ENCODE measurements around the gene CLEC4G.

DNA sequence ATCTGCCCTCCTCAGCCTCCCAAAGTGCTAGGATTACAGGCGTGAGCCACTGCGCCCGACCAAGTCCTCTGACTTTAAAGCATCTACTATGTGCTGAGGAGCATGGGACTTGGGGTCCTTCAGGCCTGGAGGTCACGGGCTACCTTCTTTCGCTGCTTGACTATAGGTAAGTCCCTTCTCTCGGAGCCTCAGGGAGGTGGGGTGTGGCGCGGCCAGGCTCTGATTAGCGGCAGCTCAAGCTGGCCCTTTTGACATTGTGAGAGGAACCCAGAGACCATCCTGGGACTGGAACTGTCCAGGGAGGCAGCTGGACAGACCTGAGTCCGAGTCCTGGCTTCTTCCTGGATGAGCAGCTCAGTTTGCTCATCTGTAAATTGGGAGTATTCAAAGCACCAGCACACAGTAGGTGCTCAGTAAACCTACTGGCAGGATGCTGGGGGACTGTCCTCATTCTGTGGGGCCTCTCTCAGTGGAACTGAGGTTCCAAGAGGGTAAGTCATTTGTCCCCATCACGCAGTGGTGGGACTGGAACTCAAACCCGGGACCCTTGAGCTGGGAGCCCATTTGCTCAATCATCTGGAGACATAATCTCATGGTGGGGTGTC is 30.8 kb downstream of the CLEC4G start:
- TF ChIP-seq EZH2 (IDR thresholded peaks at IDR 0.05; ENCODE audit: borderline replicate concordance, insufficient read depth, low read length, poor library complexity, severe bottlenecking) (no peak), TAF1 (IDR thresholded peaks at IDR 0.05; ENCODE audit: low read depth) (no peak), SMC3 (conservative IDR thresholded peaks at IDR 0.05; ENCODE audit: poor library complexity) (no peak), POLR2AphosphoS5 (IDR thresholded peaks at IDR 0.05) (no peak)
- TF ChIP-seq, protein P1, sequence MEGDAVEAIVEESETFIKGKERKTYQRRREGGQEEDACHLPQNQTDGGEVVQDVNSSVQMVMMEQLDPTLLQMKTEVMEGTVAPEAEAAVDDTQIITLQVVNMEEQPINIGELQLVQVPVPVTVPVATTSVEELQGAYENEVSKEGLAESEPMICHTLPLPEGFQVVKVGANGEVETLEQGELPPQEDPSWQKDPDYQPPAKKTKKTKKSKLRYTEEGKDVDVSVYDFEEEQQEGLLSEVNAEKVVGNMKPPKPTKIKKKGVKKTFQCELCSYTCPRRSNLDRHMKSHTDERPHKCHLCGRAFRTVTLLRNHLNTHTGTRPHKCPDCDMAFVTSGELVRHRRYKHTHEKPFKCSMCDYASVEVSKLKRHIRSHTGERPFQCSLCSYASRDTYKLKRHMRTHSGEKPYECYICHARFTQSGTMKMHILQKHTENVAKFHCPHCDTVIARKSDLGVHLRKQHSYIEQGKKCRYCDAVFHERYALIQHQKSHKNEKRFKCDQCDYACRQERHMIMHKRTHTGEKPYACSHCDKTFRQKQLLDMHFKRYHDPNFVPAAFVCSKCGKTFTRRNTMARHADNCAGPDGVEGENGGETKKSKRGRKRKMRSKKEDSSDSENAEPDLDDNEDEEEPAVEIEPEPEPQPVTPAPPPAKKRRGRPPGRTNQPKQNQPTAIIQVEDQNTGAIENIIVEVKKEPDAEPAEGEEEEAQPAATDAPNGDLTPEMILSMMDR (IDR thresholded peaks at IDR 0.05; ENCODE audit: poor library complexity, severe bottlenecking): no peak
- TF ChIP-seq, protein P2, sequence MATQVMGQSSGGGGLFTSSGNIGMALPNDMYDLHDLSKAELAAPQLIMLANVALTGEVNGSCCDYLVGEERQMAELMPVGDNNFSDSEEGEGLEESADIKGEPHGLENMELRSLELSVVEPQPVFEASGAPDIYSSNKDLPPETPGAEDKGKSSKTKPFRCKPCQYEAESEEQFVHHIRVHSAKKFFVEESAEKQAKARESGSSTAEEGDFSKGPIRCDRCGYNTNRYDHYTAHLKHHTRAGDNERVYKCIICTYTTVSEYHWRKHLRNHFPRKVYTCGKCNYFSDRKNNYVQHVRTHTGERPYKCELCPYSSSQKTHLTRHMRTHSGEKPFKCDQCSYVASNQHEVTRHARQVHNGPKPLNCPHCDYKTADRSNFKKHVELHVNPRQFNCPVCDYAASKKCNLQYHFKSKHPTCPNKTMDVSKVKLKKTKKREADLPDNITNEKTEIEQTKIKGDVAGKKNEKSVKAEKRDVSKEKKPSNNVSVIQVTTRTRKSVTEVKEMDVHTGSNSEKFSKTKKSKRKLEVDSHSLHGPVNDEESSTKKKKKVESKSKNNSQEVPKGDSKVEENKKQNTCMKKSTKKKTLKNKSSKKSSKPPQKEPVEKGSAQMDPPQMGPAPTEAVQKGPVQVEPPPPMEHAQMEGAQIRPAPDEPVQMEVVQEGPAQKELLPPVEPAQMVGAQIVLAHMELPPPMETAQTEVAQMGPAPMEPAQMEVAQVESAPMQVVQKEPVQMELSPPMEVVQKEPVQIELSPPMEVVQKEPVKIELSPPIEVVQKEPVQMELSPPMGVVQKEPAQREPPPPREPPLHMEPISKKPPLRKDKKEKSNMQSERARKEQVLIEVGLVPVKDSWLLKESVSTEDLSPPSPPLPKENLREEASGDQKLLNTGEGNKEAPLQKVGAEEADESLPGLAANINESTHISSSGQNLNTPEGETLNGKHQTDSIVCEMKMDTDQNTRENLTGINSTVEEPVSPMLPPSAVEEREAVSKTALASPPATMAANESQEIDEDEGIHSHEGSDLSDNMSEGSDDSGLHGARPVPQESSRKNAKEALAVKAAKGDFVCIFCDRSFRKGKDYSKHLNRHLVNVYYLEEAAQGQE (IDR thresholded peaks at IDR 0.05; ENCODE audit: borderline replicate concordance): no peak

Measured in neural cell (in vitro differentiated cells).